Measurements from ENCODE around the gene NARS2.

The NARS2 gene

DNA sequence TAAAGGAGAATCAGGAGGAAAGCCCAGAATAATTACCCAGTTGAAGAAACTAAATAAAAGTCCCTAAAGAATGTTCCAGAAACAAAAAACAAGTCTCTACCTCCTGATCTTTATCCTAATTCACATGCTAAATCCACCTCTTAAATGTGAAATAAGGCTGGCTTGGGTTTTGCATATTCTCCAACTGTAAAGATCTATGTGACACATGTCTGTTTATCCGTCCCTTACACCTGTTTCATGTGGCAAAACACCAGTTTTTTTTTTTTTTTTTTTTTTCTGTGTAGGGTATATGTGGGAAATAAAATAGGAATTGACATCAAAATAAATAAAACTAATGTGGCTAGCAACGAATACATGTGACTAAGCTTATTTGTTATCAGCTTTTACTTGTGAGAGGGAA, 70.5 kb downstream of the NARS2 start:
- Histone ChIP-seq H3K27me3 (no peaks in the 10 kb centered on the region), H4K20me1 (no peaks in the 10 kb centered on the region), H3K36me3 (peaks cover 29% of the 10 kb centered on the region), H3K4me2 (no peak overlapping the region), H3K27ac (no peak overlapping the region), H3K4me3 (no peak overlapping the region), H3K9ac (no peak overlapping the region), H3K9me3 (peaks cover 13% of the 10 kb centered on the region), H3K4me1 (peaks cover 12% of the 10 kb centered on the region)
- TF ChIP-seq Cebpa-rat (IDR thresholded peaks at IDR 0.05) = no peak

DNA sequence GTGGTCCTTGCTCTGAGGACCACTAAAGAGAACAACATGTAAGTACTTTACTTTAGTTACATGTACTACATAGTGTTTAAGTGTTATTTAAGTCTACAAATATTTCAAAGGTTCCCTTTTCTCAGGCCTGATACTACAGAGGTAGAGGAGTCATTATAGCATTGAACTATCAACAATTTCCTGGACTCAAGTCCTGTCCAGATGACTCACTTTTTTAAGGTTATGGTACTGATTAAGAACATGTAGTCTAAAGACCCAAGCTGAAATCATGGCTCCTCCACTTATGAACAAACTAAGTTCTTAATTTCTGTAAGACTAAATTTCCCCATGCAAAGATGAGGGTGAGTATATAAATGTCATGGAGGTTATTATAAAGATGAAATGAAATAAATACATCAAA, 74.7 kb downstream of the NARS2 start:
- no peak overlapping the region for H3K4me3 ChIP-seq
- no peak overlapping the region for H3K9ac ChIP-seq
- H3K4me2 ChIP-seq = no peak overlapping the region
- H3K9me3 ChIP-seq = no peaks in the 10 kb centered on the region; the same call in 1 of the 2 replicates
- H3K36me3 ChIP-seq = peaks cover 9% of the 10 kb centered on the region; the same call in 1 of the 2 replicates
- H3K4me1 ChIP-seq = peaks cover 12% of the 10 kb centered on the region
- H4K20me1 ChIP-seq = no peaks in the 10 kb centered on the region
- no peak for TF ChIP-seq Cebpa-rat (IDR thresholded peaks at IDR 0.05)
- H3K27me3 ChIP-seq = no peaks in the 10 kb centered on the region
- H3K27ac ChIP-seq = no peak overlapping the region

DNA sequence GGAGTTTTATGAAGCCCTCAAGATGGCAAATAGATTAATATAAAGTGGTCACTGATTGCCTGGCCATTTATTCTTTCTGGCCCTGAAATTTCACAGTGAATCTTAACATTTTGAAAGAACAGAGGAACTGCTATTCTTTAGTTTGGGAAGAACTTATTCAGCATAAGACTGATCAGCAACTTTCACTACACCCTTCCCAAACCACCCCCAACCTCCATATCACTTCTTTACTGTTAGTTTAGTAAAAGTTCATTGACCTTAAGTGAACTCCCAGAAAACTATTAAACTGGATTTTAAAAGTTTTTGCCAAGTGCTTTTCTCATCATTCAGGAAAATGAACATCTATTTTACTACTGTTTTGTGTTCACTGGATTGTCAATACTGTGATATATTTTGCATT, 77.4 kb downstream of the NARS2 start:
- Histone ChIP-seq H3K27ac (no peak overlapping the region), H3K36me3 (peaks cover 11% of the 10 kb centered on the region; the same call in 1 of the 2 replicates), H3K4me3 (no peak overlapping the region), H3K4me2 (no peak overlapping the region), H3K27me3 (no peaks in the 10 kb centered on the region), H4K20me1 (no peaks in the 10 kb centered on the region), H3K9me3 (no peaks in the 10 kb centered on the region; the same call in 1 of the 2 replicates), H3K4me1 (peaks cover 12% of the 10 kb centered on the region), H3K9ac (no peak overlapping the region)
- no peak for TF ChIP-seq Cebpa-rat (IDR thresholded peaks at IDR 0.05)

DNA sequence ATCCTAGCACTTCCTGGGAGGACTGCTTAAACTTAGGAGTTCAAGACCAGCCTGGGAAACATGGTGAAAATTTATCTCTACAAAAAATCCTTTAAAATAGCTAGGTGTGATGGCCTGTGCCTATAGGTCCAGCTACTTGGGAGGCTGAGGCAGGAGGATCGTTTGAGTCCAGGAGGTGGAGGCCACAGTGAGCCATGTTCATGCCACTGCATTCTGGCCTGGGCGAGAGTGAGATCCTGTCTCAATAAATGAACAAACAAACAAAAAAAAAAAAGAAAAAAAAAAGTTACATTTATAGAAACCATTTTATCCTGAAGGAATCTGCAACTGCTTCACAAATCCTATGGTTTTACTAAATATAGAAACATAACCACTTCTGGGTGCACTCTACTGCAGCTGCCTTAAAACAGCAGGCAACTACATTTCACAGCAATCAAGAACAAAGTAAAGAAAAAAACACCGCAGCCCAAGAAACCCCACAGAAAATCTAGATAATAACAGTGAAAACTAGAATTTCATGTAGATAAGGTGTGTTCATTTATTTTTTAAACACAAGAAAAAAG, 81.2 kb downstream of the NARS2 start:
- Histone ChIP-seq H4K20me1 (no peaks in the 10 kb centered on the region), H3K27ac (no peak overlapping the region), H3K4me3 (no peak overlapping the region), H3K9me3 (no peaks in the 10 kb centered on the region), H3K4me2 (no peak overlapping the region), H3K4me1 (no peaks in the 10 kb centered on the region), H3K9ac (no peak overlapping the region), H3K36me3 (peaks cover 37% of the 10 kb centered on the region), H3K27me3 (no peaks in the 10 kb centered on the region)
- no peak for TF ChIP-seq Cebpa-rat (IDR thresholded peaks at IDR 0.05)

DNA sequence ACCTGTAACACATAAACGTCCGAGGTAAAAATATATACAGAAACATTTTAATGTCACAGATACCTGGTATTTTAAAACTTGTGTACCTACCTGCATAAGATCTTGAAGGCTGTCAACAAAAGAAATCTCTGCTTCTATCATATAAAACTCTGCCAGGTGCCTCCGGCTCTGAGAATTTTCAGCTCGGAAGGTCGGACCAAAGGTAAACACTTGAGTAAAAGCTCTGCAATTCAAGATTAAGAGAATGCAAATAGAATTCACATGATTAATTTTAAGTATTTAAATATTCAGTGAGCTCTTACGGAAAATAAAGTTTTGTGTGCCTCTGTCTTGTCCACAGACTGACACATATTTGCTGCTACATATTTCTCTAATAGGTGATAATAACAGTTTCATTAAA, 81.7 kb downstream of the NARS2 start:
- Histone ChIP-seq H3K27me3 (no peaks in the 10 kb centered on the region), H3K4me1 (no peaks in the 10 kb centered on the region), H3K4me2 (no peak overlapping the region), H4K20me1 (no peaks in the 10 kb centered on the region), H3K9me3 (no peaks in the 10 kb centered on the region), H3K27ac (no peak overlapping the region), H3K4me3 (no peak overlapping the region), H3K9ac (no peak overlapping the region), H3K36me3 (peaks cover 43% of the 10 kb centered on the region)
- TF ChIP-seq Cebpa-rat (IDR thresholded peaks at IDR 0.05) = no peak

DNA sequence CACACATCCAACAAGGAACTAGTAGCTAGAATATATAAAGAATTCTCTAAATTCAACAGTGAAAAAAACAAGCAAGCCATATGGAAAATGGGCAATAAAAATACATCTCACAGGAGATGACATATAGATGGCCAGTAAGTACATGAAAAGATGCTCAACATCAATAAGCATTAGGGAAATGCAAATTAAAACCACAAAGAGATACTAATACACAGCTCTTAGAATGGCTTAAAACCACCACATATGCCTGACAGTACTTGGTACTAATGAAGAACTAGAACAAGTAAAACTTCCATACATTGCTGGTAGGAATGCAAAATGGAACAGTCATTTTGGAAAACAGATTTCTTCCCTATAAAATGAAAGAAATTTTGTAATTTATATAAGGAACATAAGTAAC, 85.5 kb downstream of the NARS2 start:
- Histone ChIP-seq H3K36me3 (peaks cover 65% of the 10 kb centered on the region), H3K4me3 (no peak overlapping the region), H3K27ac (no peak overlapping the region), H3K9ac (no peak overlapping the region), H3K9me3 (peaks cover 12% of the 10 kb centered on the region), H3K4me1 (no peaks in the 10 kb centered on the region), H3K27me3 (no peaks in the 10 kb centered on the region), H3K4me2 (no peak overlapping the region), H4K20me1 (no peaks in the 10 kb centered on the region)
- no peak for TF ChIP-seq Cebpa-rat (IDR thresholded peaks at IDR 0.05)

DNA sequence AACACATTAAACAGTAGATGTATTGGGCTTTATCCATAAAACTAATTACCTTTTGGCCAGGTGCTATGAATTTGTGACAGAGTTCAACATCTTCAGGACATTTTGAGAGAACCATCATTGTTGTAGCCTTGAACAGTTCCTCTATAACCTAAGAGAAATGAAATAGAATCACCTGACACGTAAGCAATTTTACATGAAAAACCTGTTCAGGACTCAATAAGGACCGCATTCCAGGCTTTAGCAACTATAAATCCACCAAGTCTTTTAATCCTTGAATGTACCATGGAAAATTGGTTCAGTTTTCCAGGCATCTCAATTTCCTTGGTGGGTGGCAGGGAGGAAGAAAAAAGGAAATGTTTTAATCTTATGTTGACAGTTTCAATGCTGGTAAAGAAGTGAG, 96.1 kb downstream of the NARS2 start:
- peaks cover 49% of the 10 kb centered on the region for H3K36me3 ChIP-seq
- no peak overlapping the region for H3K4me3 ChIP-seq
- no peak overlapping the region for H3K9ac ChIP-seq
- H3K27ac ChIP-seq = no peak overlapping the region
- H3K4me2 ChIP-seq = no peak overlapping the region
- TF ChIP-seq Cebpa-rat (IDR thresholded peaks at IDR 0.05) = no peak
- no peaks in the 10 kb centered on the region for H3K4me1 ChIP-seq
- no peaks in the 10 kb centered on the region for H4K20me1 ChIP-seq
- no peaks in the 10 kb centered on the region for H3K27me3 ChIP-seq
- no peaks in the 10 kb centered on the region for H3K9me3 ChIP-seq

DNA sequence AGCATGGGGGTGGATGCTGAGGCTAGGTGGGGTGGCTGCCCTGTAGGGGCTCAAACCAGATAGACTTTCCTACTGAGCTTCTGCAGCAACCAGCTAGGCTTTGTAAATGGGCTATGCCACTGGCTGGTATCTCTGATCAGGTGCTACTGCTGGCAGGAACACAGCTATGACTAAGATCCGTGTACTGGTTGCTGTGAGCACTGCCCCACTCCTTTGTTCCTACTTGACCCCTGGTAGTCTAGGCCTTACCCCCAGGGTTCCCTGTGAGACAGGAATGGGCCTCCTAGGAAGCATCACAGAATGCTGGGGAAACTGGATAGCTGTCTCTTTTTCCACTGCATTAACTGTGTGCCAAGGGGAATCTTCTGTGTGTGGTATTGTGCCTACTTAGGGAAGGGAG, 98.6 kb downstream of the NARS2 start:
- TF ChIP-seq Cebpa-rat (IDR thresholded peaks at IDR 0.05) = no peak
- H3K27me3 ChIP-seq = no peaks in the 10 kb centered on the region
- H3K9ac ChIP-seq = no peak overlapping the region
- H3K36me3 ChIP-seq = peaks cover 49% of the 10 kb centered on the region
- H3K4me3 ChIP-seq = no peak overlapping the region
- H3K4me2 ChIP-seq = no peak overlapping the region
- no peaks in the 10 kb centered on the region for H3K9me3 ChIP-seq
- no peak overlapping the region for H3K27ac ChIP-seq
- H4K20me1 ChIP-seq = no peaks in the 10 kb centered on the region
- no peaks in the 10 kb centered on the region for H3K4me1 ChIP-seq

DNA sequence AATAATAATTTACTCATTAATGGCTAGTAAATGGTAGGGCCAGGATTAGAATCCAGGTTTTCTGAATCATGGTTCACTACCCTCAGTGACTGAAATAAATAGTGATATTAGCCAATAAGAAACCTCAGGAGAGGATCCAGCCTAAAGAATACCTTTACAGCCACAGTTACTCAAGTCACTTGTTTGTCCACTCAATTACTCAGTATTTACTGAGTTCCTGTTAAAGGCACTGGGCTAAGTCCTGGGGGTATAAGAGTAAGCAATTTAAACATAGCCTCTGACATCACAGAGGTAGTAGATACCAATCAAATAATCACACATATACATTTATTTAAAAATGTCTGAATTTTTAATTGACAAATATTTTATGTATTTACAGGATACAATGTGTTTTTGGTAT, 100.2 kb downstream of the NARS2 start:
- Histone ChIP-seq H4K20me1 (no peaks in the 10 kb centered on the region), H3K9ac (no peak overlapping the region), H3K4me1 (peaks cover 10% of the 10 kb centered on the region), H3K4me2 (no peak overlapping the region), H3K27ac (no peak overlapping the region), H3K4me3 (no peak overlapping the region), H3K27me3 (no peaks in the 10 kb centered on the region), H3K36me3 (peaks cover 40% of the 10 kb centered on the region), H3K9me3 (no peaks in the 10 kb centered on the region)
- TF ChIP-seq Cebpa-rat (IDR thresholded peaks at IDR 0.05) = no peak

DNA sequence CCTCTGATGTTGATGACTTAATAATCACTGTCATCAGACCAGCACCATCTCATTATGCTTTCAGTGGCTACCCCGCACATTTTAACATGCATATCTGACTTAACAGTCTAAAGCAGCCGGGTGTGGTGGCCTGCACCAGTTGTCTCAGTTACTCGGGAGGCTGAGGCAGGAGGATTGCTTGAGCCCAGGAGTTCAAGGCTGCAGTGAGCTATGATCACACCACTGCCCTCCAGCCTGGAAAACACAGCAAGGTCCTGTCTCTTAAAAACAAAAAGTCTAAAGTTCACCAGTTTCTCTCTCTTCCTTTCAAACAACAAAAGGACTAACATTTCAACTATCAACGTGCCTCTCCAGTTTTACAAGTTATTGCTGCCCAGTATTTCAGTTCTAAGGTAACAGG, 101.8 kb downstream of the NARS2 start:
- peaks cover 30% of the 10 kb centered on the region for H3K36me3 ChIP-seq
- H3K27ac ChIP-seq = no peak overlapping the region
- H3K9ac ChIP-seq = no peak overlapping the region
- H3K4me3 ChIP-seq = no peak overlapping the region
- no peaks in the 10 kb centered on the region for H3K27me3 ChIP-seq
- H3K9me3 ChIP-seq = no peaks in the 10 kb centered on the region
- H4K20me1 ChIP-seq = no peaks in the 10 kb centered on the region
- H3K4me1 ChIP-seq = peaks cover 11% of the 10 kb centered on the region
- H3K4me2 ChIP-seq = no peak overlapping the region
- no peak for TF ChIP-seq Cebpa-rat (IDR thresholded peaks at IDR 0.05)

DNA sequence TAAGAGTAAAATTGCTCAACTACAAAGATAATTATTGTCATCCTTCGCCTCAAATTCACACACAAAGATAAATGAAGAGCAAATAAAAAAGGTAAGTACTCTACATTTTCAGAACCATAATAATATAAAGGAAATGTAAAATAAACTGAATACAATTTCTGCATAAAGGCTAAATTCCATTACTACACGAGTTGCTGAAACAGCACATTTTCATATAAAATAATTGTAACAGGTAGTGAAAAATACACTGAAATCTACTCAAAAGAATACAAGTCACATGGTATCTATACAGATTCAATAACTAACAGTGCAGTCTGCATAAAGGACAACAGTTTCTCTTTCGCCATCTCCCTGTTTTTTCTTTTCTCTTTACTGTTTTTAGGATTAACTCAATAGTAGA, 102.3 kb downstream of the NARS2 start:
- Histone ChIP-seq H3K4me3 (no peak overlapping the region), H3K36me3 (peaks cover 30% of the 10 kb centered on the region), H3K27ac (no peak overlapping the region), H3K9me3 (no peaks in the 10 kb centered on the region), H3K4me2 (no peak overlapping the region), H3K4me1 (peaks cover 11% of the 10 kb centered on the region), H3K27me3 (no peaks in the 10 kb centered on the region), H4K20me1 (no peaks in the 10 kb centered on the region), H3K9ac (no peak overlapping the region)
- TF ChIP-seq Cebpa-rat (IDR thresholded peaks at IDR 0.05) = no peak

Data from BLaER1 (cell line).